GM19328 (cell line): Measurements from ENCODE around the gene VPS8.

Experiments used
- ATAC-seq: cut with Tn5 transposase; IDR thresholded peaks from one replicate; pipeline ENCODE4 v1.9.1; 2021; ENCODE audit warnings: mild to moderate bottlenecking, moderate library complexity; ENCODE audit not compliant: unreplicated experiment

Gene VPS8

GRCh38 chr3:185075547-185075946 is 263.6 kb downstream of the VPS8 start:
- no peak for ATAC-seq

- no peak for ATAC-seq
Measured at GRCh38 chr3:185076219-185076618, 264.3 kb downstream of the VPS8 start.

GRCh38 chr3:185079625-185080024 is 267.7 kb downstream of the VPS8 start:
- ATAC-seq, result no peak

GRCh38 chr3:185081521-185081920 is 269.6 kb downstream of the VPS8 start:
- ATAC-seq, result no peak

- ATAC-seq, result no peak
Measured at GRCh38 chr3:185082149-185082548, 270.2 kb downstream of the VPS8 start.

GRCh38 chr3:185082829-185083228 is 270.9 kb downstream of the VPS8 start:
- no peak for ATAC-seq

- no peak for ATAC-seq
Measured at GRCh38 chr3:185084402-185084801, 272.4 kb downstream of the VPS8 start.

- no peak for ATAC-seq
Measured at GRCh38 chr3:185084901-185085300, 272.9 kb downstream of the VPS8 start.

GRCh38 chr3:185087419-185087818 is 275.5 kb downstream of the VPS8 start:
- ATAC-seq, result no peak

- no peak for ATAC-seq
Measured at GRCh38 chr3:185089343-185089742, 277.4 kb downstream of the VPS8 start.

- no peak for ATAC-seq
Measured at GRCh38 chr3:185089751-185090150, 277.8 kb downstream of the VPS8 start.

GRCh38 chr3:185090811-185091210 is 278.8 kb downstream of the VPS8 start:
- ATAC-seq, result no peak

- no peak for ATAC-seq
Measured at GRCh38 chr3:185093116-185093515, 281.1 kb downstream of the VPS8 start.

GRCh38 chr3:185094697-185095096 is 282.7 kb downstream of the VPS8 start:
- no peak for ATAC-seq
